ENCODE results near the gene SORCS2.

DNA sequence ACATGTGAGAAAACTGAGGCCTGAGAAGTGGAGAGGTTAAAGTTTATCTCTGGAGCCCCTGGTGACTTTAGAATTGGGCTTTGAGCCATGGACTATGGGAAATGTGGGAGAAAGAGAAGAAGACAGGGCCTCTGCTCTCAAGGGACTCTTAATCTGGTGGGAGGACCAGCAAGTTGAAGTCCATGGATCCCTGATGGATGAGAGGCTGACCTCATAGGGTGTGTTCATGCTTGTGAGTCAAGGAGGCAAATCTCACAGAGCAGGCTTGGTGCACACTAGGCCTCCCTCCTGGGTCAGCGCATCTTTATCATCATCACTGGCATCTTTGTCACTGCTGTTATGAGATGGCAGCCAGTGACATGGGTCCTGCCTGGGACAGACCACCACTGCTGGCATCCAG is 535.4 kb downstream of the SORCS2 start:
- TF ChIP-seq, protein P1, sequence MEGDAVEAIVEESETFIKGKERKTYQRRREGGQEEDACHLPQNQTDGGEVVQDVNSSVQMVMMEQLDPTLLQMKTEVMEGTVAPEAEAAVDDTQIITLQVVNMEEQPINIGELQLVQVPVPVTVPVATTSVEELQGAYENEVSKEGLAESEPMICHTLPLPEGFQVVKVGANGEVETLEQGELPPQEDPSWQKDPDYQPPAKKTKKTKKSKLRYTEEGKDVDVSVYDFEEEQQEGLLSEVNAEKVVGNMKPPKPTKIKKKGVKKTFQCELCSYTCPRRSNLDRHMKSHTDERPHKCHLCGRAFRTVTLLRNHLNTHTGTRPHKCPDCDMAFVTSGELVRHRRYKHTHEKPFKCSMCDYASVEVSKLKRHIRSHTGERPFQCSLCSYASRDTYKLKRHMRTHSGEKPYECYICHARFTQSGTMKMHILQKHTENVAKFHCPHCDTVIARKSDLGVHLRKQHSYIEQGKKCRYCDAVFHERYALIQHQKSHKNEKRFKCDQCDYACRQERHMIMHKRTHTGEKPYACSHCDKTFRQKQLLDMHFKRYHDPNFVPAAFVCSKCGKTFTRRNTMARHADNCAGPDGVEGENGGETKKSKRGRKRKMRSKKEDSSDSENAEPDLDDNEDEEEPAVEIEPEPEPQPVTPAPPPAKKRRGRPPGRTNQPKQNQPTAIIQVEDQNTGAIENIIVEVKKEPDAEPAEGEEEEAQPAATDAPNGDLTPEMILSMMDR (IDR thresholded peaks at IDR 0.05), result no peak
- TF ChIP-seq POLR2A (IDR thresholded peaks at IDR 0.05) (no peak), EP300 (IDR thresholded peaks at IDR 0.05) (no peak), POLR2AphosphoS5 (IDR thresholded peaks at IDR 0.05) (no peak)
